ENCODE results near the gene PDLIM5. TPM values are rescaled to one million over a fixed set of nuclear protein-coding genes. Genes with fewer than 3 reads are reported as not detected.

Gene PDLIM5
- total RNA-seq, 4 donors from 2014 or later = 77.7 to 128 (median 109) TPM

Other genes starting within 250 kb of the PDLIM5 start
- gene SMARCAD1, start 244.1 kb upstream of the PDLIM5 start, total RNA-seq = 10 to 100 TPM; 35.1 to 46.5 (median 40.2) TPM
- under 1 TPM in 1 of 4 donors, not detected in 3; 0.67 TPM for gene HPGDS, start 109.1 kb upstream of the PDLIM5 start, total RNA-seq

All from thyroid gland (tissue), 4 donors.